Choroid plexus epithelial cell (primary cell): ENCODE measurements around the gene PADI2.

Experiments
- DNase-seq: peaks from one replicate; pipeline ENCODE4 v3.0.0-alpha.2; 2010; ENCODE audit warnings: low read depth
- H3K4me3 ChIP-seq: 2 replicates; pipeline ENCODE4 v1.5.1; 2011; ENCODE audit warnings: low read depth, mild to moderate bottlenecking, control low read depth, low read length, moderate library complexity
- TF ChIP-seq, protein P1 (sequence below): conservative IDR thresholded peaks from 2 replicates; pipeline ENCODE4 v1.5.1; 2011; ENCODE audit warnings: low read depth, mild to moderate bottlenecking, control low read depth, inconsistent platforms, low read length, moderate library complexity

PADI2 gene

DNA sequence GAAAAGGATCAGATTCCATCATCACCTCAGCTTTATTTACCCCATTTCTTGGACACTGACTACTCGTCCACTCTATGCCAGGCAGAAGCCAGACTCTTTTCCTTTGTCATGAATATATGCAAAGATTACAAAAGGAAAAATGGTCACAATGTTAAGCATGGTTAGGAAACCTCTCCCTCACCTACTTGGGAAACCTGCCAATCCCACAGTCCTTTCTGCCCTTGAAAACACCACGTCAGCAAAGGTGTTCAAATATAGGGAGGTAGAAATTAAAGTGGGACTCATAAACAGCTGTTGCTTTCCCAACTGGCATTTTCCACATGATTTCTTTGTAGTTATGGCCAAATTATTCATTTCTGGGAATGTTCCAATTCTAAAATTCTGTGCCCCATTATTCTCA is 91.4 kb downstream of the PADI2 start:
- DNase-seq, result no peak
- TF ChIP-seq, protein P1, sequence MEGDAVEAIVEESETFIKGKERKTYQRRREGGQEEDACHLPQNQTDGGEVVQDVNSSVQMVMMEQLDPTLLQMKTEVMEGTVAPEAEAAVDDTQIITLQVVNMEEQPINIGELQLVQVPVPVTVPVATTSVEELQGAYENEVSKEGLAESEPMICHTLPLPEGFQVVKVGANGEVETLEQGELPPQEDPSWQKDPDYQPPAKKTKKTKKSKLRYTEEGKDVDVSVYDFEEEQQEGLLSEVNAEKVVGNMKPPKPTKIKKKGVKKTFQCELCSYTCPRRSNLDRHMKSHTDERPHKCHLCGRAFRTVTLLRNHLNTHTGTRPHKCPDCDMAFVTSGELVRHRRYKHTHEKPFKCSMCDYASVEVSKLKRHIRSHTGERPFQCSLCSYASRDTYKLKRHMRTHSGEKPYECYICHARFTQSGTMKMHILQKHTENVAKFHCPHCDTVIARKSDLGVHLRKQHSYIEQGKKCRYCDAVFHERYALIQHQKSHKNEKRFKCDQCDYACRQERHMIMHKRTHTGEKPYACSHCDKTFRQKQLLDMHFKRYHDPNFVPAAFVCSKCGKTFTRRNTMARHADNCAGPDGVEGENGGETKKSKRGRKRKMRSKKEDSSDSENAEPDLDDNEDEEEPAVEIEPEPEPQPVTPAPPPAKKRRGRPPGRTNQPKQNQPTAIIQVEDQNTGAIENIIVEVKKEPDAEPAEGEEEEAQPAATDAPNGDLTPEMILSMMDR, result no peak
- H3K4me3 ChIP-seq, result no peak overlapping the region

DNA sequence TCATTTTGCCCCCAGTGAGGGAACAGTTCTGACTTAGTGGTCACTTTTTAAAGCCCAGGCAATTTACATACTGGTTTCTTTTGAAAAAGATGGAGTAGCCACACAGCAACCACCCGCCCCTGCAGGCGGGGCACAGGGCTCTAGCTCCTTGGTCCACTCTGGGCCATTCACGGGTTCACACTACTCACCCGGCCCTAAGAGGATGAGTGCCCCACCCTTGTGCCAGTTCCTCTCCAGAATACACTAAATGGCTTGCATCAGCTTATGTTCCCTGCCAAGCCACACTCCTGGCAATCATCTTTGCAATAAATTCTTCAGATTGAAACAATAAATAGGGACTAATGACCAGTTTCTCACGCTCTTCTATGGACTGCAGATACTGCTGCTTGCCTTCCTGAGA is 91.8 kb downstream of the PADI2 start:
- no peak overlapping the region for H3K4me3 ChIP-seq
- TF ChIP-seq, protein P1, result no peak
- DNase-seq, result no peak

DNA sequence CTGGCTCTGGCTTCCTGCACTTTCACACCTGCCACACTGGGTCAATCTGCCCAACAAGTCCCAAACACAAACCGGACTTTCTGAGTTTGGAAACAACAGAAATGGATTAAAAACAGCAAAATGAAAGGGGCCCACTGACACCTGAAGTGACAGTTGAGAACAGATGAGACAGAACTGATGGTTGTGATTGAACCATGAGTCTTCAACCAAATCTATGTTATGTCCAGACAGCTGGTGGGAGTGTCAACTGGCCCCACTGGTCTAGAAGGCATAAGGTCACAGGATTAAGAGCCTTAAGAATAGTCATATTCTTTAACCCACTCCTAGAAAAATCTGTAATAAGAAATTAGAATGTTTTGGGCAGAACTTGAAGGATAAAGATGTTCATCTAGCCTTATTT is 94.5 kb downstream of the PADI2 start:
- TF ChIP-seq, protein P1, result no peak
- no peak for DNase-seq
- H3K4me3 ChIP-seq, result no peak overlapping the region

GRCh38 chr1:17023573-17023972 is 95.7 kb downstream of the PADI2 start:
- DNase-seq, result no peak
- H3K4me3 ChIP-seq, result no peak overlapping the region
- TF ChIP-seq, protein P1, result peak; percentile 33

GRCh38 chr1:17023102-17023501 is 96.1 kb downstream of the PADI2 start:
- H3K4me3 ChIP-seq, result no peak overlapping the region
- TF ChIP-seq, protein P1, result no peak
- no peak for DNase-seq

- no peak overlapping the region for H3K4me3 ChIP-seq
- no peak for DNase-seq
- TF ChIP-seq, protein P1, result no peak
Measured at GRCh38 chr1:17021896-17022295, 97.4 kb downstream of the PADI2 start.

DNA sequence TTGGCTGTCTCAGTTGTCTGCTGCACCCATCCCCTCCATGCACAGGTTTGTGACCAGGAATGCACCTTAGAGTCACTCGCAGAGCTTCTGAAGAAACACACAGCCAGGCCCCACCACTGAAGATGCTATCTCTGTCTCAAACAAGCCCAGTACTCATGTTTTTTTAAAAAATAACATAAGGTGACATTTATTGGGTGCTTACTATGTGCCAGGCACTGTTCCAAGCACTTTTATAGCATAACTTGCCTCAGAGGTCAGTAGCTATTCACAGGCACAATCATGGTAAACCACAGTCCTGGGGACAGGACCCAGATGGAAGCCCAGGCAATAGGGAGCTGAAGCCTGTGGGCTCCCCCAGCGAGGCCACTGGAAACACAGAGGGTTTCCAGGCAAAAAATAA is 98.7 kb downstream of the PADI2 start:
- H3K4me3 ChIP-seq, result no peak overlapping the region
- DNase-seq, result no peak
- TF ChIP-seq, protein P1, result no peak
